ENCODE results near the gene CMSS1.

The CMSS1 gene

GRCh38 chr3:99907959-99908544, 90.4 kb downstream of the CMSS1 start:
- no peak for DNase-seq

DNA sequence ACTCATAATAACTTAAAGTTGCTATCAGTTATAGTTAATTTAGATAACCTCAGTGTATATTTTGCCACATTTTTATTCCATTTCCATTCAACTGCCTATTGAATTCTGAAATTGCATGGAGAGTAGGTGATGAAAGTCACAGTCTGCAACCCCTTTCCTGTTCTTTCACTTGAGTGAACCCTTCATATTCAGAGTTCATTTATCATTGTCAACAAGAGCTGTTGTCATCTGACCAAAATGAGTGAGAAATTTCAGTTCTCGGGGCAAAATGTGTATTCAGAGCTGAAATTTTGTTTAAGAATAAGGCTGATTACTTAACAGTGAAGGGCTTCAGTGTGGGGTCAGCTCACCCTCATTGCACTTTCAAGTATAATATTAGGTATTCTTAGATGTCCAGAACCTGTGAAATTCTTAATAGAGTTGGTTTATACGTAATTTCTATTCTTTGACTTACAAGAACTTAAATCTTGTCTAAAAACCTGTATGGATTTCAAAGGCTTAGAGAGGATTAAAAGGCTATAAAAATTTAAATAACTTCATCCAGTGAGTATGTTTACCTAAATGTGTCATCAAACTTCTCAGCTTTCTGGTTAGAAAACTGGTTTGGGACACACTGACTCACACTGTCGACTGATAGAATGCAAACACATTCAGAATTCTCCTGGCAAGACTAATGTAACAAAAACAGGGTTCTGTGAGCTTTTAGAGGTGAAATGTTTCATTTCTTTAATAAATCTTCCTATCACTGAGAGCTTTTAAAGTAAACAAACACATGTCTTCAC, 92.2 kb downstream of the CMSS1 start:
- no peak for DNase-seq

DNA sequence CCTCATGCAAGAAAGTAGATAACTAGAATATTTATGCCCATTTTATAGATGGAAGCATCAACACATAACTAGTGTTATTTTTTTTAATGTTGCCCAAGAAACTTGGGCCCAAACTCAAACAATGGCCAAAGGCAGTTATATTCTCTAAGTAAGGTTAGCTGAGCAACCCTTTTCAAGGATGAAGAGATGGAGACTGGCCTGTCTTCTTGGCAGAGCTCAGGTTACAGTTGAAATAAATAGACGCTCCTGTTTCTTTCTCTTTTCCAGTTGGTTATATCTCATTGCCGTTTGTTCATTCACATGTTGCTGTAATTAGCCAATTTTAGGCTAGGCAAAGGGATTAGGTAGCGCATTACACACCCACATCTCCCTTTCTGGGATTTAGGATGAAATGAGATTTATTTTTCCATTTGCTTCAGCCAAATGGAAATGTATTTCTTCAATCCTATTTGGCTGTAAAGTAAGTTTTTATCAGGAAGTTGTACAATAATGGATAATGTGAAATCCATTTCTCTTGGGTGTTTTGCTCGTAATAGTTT, 93.2 kb downstream of the CMSS1 start:
- no peak for DNase-seq

GRCh38 chr3:99911433-99911832, 93.8 kb downstream of the CMSS1 start:
- DNase-seq, result no peak

GRCh38 chr3:99915906-99916432, 98.3 kb downstream of the CMSS1 start:
- no peak for DNase-seq

- no peak for DNase-seq
These were observed 101.1 kb downstream of the CMSS1 start for GRCh38 chr3:99918715-99919114.

GRCh38 chr3:99919694-99920093, 102.0 kb downstream of the CMSS1 start:
- DNase-seq, result no peak

DNA sequence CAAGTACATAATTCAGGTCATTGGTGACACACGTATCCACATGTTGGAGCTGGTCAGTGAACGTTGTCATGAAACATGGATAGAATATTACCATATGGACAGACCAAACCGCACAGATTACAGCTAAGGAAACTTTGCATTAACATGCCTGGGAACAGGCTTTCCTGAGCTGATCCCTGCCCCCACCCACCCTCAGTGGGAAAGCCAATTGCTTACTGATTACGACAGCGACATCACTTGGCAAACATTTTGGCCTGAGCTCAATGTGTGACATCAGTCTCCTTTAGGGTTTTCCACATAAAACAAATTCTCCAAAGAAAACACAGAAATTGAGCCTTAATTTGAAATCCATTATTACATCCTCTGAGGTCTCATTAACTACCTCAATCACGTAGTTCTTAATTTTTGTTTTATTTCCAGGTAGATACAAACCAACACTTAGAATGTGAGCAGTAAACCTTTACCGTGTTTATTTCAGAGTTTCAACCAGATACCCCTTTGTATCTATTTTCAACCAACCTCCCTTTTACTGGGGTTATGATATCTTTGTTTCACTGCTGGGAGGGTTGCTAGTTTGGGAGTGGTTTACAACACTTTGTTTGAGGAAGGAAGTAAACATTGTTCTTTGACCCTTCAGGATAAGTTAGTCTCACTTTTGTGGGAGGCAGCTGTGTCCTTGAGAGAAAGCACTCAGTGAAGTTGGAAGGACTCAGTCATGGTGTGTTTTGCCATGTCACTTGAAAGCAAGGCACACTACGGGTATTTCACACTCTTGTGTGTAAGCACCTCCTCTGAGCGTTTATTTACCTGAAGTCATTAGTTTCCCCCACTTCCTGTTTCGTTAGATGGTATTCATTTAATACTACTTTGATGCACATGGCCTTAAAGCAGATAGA, 103.1 kb downstream of the CMSS1 start:
- DNase-seq, result peak in 1 of 5 experiments; percentile 38

GRCh38 chr3:99921377-99921695, 103.7 kb downstream of the CMSS1 start:
- DNase-seq, result no peak

GRCh38 chr3:99921986-99922385, 104.3 kb downstream of the CMSS1 start:
- no peak for DNase-seq

- DNase-seq, result no peak
These were observed 106.2 kb downstream of the CMSS1 start for GRCh38 chr3:99923873-99924272.

DNA sequence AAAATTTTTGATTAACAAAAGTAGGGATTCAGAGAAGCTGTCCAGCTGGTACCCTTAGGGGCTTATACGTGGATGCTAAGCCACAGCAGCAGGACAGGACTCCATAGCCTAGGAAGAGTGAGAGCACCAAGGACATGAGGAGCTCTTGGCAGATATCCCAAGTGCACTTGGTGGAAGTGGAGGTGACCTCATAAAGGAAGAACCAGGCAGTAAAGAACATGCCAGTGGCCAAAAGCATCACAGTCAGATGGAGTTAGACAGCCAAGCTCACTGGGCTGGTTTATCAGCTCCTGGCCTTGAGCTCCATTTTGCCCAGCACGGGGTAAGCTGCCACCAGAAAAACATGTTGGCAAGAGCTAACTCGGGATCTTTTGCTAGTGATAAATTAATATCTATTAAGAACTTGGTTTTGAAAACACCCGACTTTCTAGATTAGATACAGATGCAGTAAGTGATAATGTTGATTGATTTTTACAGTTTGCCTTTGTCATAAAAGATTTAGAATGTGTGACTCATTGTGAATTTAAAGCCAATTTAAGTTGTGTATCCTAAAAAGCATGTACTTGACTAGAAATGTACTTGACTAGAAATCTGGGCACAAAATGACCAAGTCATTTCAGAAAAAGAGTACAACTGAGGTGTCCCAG, 108.0 kb downstream of the CMSS1 start:
- DNase-seq, result no peak

GRCh38 chr3:99927671-99928457, 110.2 kb downstream of the CMSS1 start:
- no peak for DNase-seq

- no peak for DNase-seq
These were observed 111.4 kb downstream of the CMSS1 start for GRCh38 chr3:99928771-99929744.

- no peak for DNase-seq
These were observed 112.1 kb downstream of the CMSS1 start for GRCh38 chr3:99929745-99930139.

DNA sequence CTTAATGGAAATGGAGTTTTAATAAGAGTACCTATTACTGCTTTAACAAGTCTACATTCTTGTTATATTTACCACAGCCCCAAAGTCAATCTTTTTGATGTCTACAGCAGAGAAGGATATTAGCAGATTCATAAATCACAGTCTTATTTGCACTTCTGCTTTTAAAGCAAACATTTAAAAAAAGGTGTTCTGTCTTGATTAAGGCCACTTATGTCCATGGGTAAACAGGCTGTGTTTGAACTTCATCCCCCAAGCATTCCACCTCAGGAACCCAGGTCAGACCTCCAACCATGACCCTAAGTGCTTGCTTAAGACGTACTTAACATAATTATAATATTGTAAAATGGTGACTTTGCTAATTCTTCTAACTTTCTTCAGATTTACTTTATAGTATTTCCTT, 113.4 kb downstream of the CMSS1 start:
- no peak for DNase-seq

- DNase-seq, result no peak
These were observed 116.5 kb downstream of the CMSS1 start for GRCh38 chr3:99933971-99934750.

GRCh38 chr3:99934975-99935797, 117.5 kb downstream of the CMSS1 start:
- DNase-seq, result no peak
